Activated CD4-positive, alpha-beta T cell treated with anti-CD3 and anti-CD28 coated beads, Interleukin-2, Interleukin-6, amounts not matched to agents 100 ng/mL and 50 ng/mL, durations not matched to agents 16 hours and 8 hours (primary cell): ENCODE data around the gene TBC1D22A.

Source experiments
- DNase-seq: peaks from one replicate; pipeline ENCODE4 v3.0.0-alpha.2; 2020

TBC1D22A gene

GRCh38 chr22:46914481-46914880 lies 152.0 kb downstream of the TBC1D22A start:
- no peak for DNase-seq

- DNase-seq: no peak
Measured at GRCh38 chr22:46914916-46915894, 152.8 kb downstream of the TBC1D22A start.

GRCh38 chr22:46915950-46916730 lies 153.7 kb downstream of the TBC1D22A start:
- no peak for DNase-seq

- no peak for DNase-seq
Measured at GRCh38 chr22:46916886-46917770, 154.7 kb downstream of the TBC1D22A start.

GRCh38 chr22:46917771-46918101 lies 155.3 kb downstream of the TBC1D22A start:
- DNase-seq: no peak

GRCh38 chr22:46918197-46918596 lies 155.7 kb downstream of the TBC1D22A start:
- no peak for DNase-seq

- DNase-seq: no peak
Measured at GRCh38 chr22:46922037-46922436, 159.6 kb downstream of the TBC1D22A start.

- DNase-seq: no peak
Measured at GRCh38 chr22:46923394-46923793, 160.9 kb downstream of the TBC1D22A start.

GRCh38 chr22:46925818-46926217 lies 163.4 kb downstream of the TBC1D22A start:
- DNase-seq: no peak

- DNase-seq: no peak
Measured at GRCh38 chr22:46929046-46929709, 166.7 kb downstream of the TBC1D22A start.

GRCh38 chr22:46929710-46930204 lies 167.3 kb downstream of the TBC1D22A start:
- DNase-seq: no peak

GRCh38 chr22:46931414-46931813 lies 169.0 kb downstream of the TBC1D22A start:
- no peak for DNase-seq

GRCh38 chr22:46931881-46932280 lies 169.4 kb downstream of the TBC1D22A start:
- DNase-seq: no peak

- no peak for DNase-seq
Measured at GRCh38 chr22:46933040-46933930, 170.8 kb downstream of the TBC1D22A start.

GRCh38 chr22:46934172-46934745 lies 171.8 kb downstream of the TBC1D22A start:
- DNase-seq: no peak

GRCh38 chr22:46934746-46935491 lies 172.5 kb downstream of the TBC1D22A start:
- peak; percentile 69 for DNase-seq

- no peak for DNase-seq
Measured at GRCh38 chr22:46935506-46936377, 173.3 kb downstream of the TBC1D22A start.

GRCh38 chr22:46936378-46936903 lies 174.0 kb downstream of the TBC1D22A start:
- no peak for DNase-seq

- DNase-seq: no peak
Measured at GRCh38 chr22:46937185-46937584, 174.7 kb downstream of the TBC1D22A start.
